ENCODE measurements around the gene BTBD9.

- no peak for TF ChIP-seq CTCF (IDR thresholded peaks at IDR 0.05)
- no peak for TF ChIP-seq EZH2 (IDR thresholded peaks at IDR 0.05; ENCODE audit: borderline replicate concordance, insufficient read depth, low read depth, low read length, poor library complexity, severe bottlenecking)
Measured at GRCh38 chr6:38143191-38144150, 496.3 kb downstream of the BTBD9 start.

Measured in B cell (primary cell).